ENCODE results near the gene DPH5. TPM values are rescaled to one million over a fixed set of nuclear protein-coding genes. Genes with fewer than 3 reads are reported as not detected.

DPH5 gene
- total and polyA plus RNA-seq, 2 of the 4 experiments (the other 2 are of a cell fraction): 32.3 to 42.0 TPM

- no peak overlapping the region for H3K56ac ChIP-seq (ENCODE audit: extremely low read depth, insufficient read depth, low read length)
- no peak overlapping the region for H2AFZ ChIP-seq (replicated peaks; ENCODE audit: low read length, poor library complexity)
- no peak overlapping the region for H4K8ac ChIP-seq (ENCODE audit: low read depth in 2 of 2, low read length in 2 of 2)
- H3K79me1 ChIP-seq (ENCODE audit: low read depth in 1 of 2, low read length in 2 of 2): peaks cover 13 to 37% of the 10 kb centered on the region in 2 experiments; a peak in 3 of 4 replicates
- H2BK120ac ChIP-seq (ENCODE audit: low read depth, low read length): no peak overlapping the region
- no peak overlapping the region for H3K23ac ChIP-seq (ENCODE audit: low read depth, low read length)
- H3K4me3 ChIP-seq (ENCODE audit: insufficient read depth, low read depth, low read length): no peak overlapping the region
- no peak overlapping the region for H3K14ac ChIP-seq (replicated peaks; ENCODE audit: low read depth, low read length)
- no TSS peak for BruUV-seq (replicated peaks)
- no peak overlapping the region for H2BK15ac ChIP-seq (ENCODE audit: low read depth, low read length)
- dilution Hi-C loops (cut with HindIII; ENCODE audit: low sequenced_read_pairs, unreplicated experiment): no loop called here
- H2BK20ac ChIP-seq (ENCODE audit: low read depth, low read length): no peak overlapping the region
- no peaks in the 10 kb centered on the region for H3K4me1 ChIP-seq (ENCODE audit: control insufficient read depth, insufficient read depth, low read length)
- H4K5ac ChIP-seq (ENCODE audit: low read depth, low read length): no peak overlapping the region
- no peak overlapping the region for H2BK5ac ChIP-seq (ENCODE audit: low read depth, low read length, poor library complexity, severe bottlenecking)
- ChIA-PET CTCF (no interaction called here), POLR2A (ENCODE audit: unreplicated experiment) (no interaction called here)
- TF ChIP-seq MAFK (IDR thresholded peaks at IDR 0.05; ENCODE audit: low read depth, low read length) (no peak), FOS (IDR thresholded peaks at IDR 0.05; ENCODE audit: low read depth, low read length) (no peak)
- intact Hi-C loops (cut with micrococcal nuclease): no loop called here
- no peak overlapping the region for H3K27ac ChIP-seq (ENCODE audit: insufficient read depth, low read length)
- in situ Hi-C loops (cut with MboI; ENCODE audit: low sequenced_read_pairs): loop anchor here (25.0 kb wide), 1 partner anchor 198 kb away; the partner anchor contains the start of gene S1PR1
- H3K36me3 ChIP-seq (ENCODE audit: control insufficient read depth, insufficient read depth, low read length): peaks cover 4% of the 10 kb centered on the region; the same call in 1 of the 2 replicates
- H3K4ac ChIP-seq (ENCODE audit: low read depth, low read length): no peak overlapping the region
- DNase-seq: no peak
- ATAC-seq (ENCODE audit: low read depth): no peak
- no CpG with 5 or more reads among the region's 1 CpG for WGBS, 2 experiments (ENCODE audit: extremely low coverage in 2 of 2, insufficient read length in 1 of 2)
- no peak overlapping the region for H3K18ac ChIP-seq (ENCODE audit: low read depth, low read length)
- H3K27me3 ChIP-seq (ENCODE audit: control insufficient read depth, insufficient read depth, low read length): no peaks in the 10 kb centered on the region
- no peak overlapping the region for H2AK5ac ChIP-seq (ENCODE audit: low read depth, low read length)
- 0 out of 2 replicates have a peak, but pooled peaks cover 5% of the 10 kb centered on the region for H3K9me1 ChIP-seq (ENCODE audit: insufficient read depth, low read length)
- H4K91ac ChIP-seq (ENCODE audit: insufficient read depth, low read depth, low read length): no peak overlapping the region
- H3K9ac ChIP-seq (ENCODE audit: low read depth, low read length): no peak overlapping the region
- H3K4me2 ChIP-seq (ENCODE audit: low read depth, low read length): no peak overlapping the region
- no peaks in the 10 kb centered on the region for H4K20me1 ChIP-seq (ENCODE audit: insufficient read depth, low read length)
- peaks cover 7% of the 10 kb centered on the region for H3K9me3 ChIP-seq (ENCODE audit: control insufficient read depth, insufficient read depth, low read length)
- no peak overlapping the region for H2AK9ac ChIP-seq (replicated peaks; ENCODE audit: low read depth, low read length, poor library complexity)
These were observed 13.7 kb upstream of the DPH5 start for GRCh38 chr1:101039245-101039644.
